GM19397 (cell line): Measurements from ENCODE around the gene SERPINI2.
"Not testable (repeated sequence)": the region's sequence is repeated elsewhere in the genome, so short reads cannot be mapped to it uniquely, and the experiment has no call there.

Experiments
- ATAC-seq: cut with Tn5 transposase; IDR thresholded peaks from one replicate; pipeline ENCODE4 v1.9.1; 2021; ENCODE audit warnings: mild to moderate bottlenecking, moderate library complexity; ENCODE audit not compliant: unreplicated experiment

The SERPINI2 gene

DNA sequence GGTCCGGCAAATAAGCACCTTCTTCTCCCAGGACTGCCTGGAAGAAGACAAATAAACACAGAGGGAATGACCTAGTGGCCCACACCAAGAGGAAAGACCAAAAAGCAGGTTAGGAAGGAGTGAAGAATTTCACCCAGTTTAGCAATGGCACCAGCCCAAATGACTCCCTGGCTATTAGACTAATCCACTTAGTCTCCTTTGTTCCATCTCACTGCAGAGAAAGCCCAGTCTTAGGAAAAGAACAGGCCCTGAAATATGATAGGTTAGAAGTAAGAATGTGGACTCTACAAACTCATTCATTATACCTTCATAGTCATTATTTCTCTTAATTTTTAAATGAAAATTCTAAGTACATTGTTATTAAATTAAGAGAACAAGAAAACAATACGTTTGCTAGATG is 23.2 kb downstream of the SERPINI2 start:
- no peak for ATAC-seq

DNA sequence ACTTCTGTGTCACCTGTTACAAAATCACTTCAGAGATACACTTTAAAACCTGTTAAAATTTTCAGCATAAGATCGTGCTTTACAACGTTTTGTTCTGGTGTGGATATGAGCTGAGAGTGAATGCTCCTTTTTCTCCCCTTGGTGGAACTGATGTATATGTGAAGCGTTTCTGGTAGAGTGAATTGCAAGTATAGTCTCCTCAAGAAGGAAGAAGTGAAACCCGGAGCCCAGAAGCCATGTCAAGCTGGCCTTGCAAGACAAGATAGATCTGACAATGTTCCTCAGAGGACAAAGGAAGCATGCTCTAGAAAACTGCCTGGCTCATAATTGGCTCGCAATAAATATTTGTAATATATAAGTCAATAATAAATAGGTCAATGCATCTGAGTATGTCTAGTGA is 23.6 kb downstream of the SERPINI2 start:
- no peak for ATAC-seq

DNA sequence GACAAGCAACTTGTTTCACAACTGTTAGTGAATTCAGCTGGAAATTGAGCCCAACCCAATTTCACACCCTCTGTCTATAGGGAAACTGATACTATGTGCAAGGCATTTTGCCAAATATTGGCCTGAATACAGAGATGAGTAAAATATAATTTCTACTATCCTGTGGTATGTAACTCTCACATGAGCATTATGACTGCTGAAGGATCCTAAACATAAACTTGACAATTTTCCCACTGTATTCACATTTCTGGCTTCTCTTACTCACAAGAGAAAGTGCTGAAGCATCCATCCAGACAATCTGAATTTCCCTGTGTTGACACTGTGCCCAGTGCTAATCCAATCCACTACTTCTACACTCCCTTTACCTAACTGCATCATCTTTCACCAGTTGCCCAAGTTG is 28.4 kb downstream of the SERPINI2 start:
- ATAC-seq, result no peak

DNA sequence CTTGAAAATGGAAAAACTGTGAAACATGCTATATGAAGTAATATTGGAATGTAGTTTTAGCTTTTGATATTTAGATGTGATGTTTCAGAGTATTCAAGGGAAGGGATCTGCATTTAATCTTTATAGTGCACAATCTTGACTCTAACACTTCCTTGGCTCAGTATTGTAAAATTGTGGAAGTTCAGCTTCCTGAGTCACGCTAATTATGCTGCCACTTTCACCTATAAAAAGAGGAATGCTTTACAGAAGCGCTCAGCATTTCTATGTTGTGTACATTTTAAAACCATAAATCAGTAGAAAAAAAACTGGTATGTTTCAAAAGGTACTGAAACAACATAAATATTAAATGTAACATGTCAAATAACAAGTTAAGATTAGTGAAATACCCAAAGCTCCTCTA is 32.6 kb downstream of the SERPINI2 start:
- ATAC-seq, result no peak

DNA sequence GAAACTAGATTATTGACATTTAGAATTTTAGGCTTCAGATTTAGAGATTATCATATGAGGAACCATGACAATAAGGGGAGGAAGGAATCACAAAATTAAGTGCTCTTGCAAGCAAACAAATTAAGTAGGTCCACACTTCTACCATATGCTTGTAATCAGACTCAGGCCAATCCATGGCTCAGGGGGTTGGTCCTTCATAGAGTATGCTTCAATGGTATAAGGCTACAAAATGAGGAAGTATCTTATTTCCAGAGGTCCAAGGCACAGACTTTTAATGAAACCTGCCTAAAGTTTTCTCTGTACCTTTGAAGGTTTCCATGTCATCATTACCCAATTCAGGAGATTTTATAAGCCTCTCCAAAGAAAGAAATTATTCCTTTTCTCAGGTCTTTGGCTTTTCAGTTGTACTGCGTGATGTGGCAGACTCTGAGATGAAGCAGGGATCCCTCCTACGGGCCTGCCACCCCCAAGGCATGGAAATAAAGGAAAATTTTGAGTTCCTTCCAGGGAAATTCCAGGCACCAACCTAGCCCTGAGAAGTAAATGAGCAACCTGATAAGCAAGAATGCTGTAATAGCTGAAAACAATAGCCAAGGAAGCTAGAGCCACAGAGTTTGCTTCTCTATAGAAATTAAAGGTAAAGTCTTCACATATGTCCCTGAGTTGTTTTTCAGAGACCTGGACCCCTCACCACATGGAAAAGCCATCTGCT is 36.3 kb downstream of the SERPINI2 start:
- no peak for ATAC-seq

DNA sequence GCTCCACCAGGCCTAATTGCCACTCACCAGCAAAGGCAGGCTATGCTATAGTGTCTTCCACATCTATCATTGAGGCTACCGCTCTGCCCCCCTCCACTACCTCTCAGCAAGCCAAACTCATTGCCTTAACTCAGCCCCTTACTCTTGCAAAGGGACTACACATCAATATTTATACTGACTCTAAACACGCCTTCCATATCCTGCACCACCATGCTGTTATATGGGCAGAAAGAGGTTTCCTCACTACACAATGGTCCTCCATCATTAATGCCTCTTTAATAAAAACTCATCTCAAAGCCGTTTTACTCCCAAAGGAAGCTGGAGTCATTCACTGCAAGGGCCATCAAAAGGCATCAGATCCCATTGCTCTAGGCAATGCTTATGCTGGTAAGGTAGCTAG is 46.9 kb downstream of the SERPINI2 start:
- ATAC-seq, result not testable (repeated sequence)

DNA sequence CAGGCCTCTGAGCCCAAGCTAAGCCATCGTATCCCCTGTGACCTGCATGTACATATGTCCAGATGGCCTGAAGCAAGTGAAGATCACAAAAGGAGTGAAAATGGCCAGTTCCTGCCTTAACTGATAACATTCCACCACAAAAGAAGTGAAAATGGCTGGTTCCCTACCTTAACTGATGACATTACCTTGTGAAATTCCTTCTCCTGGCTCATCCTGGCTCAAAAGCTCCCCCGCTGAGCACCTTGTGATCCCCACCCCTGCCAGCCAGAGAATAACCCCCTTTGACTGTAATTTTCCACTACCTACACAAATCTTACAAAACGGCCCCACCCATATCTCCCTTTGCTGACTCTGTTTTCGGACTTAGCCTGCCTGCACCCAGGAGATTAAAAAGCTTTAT is 51.4 kb downstream of the SERPINI2 start:
- not testable (repeated sequence) for ATAC-seq

DNA sequence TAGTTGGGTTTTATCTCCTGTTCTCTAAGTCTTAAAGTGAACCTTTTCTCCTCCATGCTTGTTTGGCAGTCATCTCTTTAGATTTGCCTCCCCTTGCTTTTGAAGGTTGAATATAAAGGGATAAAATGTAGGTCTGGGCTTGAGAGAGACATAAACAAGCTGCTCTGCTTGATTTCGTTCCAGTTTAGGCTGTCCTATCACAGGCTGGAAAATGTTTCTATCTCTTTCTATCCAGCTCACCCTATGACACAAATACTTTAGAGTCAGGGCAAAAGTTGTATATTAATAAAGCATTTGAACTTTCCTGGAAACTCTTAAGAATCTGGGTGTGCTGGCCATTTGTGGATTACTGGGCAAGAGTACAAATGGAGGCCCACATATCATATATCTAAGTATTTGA is 64.2 kb downstream of the SERPINI2 start:
- no peak for ATAC-seq

DNA sequence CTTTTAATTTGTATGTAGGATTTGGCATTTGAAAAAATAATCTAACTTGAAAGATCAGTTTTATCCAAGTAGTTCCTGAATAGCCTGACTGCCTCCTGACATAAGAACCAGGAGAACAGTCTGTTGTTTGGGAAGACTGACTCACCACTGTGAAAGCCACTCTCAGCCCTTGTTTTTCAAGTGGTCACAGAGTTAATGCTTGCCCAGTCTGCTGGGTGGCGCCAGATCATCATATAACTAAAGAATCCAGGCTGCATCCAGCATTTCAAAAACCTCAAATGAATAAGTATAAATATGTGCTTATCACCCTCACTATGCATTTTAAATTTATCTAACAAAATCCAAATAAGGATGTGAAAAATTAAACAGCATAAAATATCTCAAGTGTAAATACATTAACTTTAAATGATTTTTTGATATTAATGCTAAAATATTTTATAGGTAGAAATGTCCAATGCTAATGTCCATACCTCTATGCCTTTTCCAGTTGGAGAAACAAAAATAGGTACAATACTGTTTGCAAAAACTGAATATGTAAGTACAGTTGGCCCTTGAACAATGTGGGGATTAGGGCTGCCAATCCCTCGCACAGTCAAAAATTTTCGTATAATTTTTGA is 66.9 kb downstream of the SERPINI2 start:
- ATAC-seq, result no peak

DNA sequence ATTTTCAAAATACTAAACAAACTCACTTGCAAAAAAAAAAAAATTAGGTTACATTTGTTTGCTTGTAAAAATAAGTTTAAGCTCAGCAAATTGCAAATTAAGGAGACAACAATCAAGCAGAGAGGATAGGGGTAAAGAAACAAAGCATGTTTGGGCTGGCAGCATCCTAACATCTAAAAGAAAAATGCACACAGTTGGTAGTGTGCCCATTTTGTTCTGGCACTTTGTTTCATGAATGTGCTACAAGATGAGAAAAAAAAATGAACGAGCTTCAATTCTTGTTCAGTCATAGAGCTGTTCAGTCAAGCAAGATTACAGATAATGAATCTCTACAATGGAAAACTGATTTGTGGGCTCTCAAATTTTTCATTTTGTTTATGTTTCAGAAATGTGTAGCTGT is 76.0 kb downstream of the SERPINI2 start:
- no peak for ATAC-seq

DNA sequence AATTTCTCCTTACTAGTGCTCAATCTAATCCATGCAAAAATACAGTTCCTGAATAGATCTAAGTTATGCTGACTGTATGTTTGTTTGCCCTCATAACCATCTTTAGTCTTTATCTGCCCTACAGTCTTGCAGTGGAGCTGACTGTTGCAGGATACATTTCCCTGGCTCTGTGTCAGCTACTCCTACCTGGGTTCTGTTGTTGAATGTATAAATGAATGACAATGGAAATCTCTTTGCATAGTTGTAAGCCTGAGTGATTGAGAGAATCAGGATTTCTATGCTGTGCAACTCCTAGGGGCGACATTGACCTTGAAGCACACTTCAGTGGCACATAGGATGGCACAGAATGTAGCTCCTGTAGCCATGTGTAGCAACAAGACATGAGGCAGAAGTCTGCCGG is 77.8 kb downstream of the SERPINI2 start:
- ATAC-seq, result no peak

DNA sequence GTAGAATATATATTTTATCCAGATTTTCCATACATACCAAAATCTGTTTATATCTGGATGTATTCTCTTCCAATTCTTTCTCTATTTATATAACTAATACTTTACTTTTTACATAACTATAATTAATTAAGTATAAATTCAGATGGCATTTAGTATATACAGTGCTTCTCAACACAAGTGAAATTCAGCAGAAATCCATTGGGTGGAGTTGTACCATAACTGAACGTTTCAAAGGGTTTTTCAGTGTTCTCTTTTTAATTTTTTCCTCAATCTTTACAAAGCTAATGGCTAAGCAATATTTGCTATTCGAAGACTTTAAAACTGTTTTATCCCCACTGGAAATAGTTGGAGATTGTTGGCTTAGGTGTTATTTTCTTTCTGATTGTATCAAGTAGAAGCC is 79.8 kb downstream of the SERPINI2 start:
- no peak for ATAC-seq
